Measurements from ENCODE around the gene NR2F2.
"Not testable (repeated sequence)": the region's sequence is repeated elsewhere in the genome, so short reads cannot be mapped to it uniquely, and the experiment has no call there.

NR2F2 gene

DNA sequence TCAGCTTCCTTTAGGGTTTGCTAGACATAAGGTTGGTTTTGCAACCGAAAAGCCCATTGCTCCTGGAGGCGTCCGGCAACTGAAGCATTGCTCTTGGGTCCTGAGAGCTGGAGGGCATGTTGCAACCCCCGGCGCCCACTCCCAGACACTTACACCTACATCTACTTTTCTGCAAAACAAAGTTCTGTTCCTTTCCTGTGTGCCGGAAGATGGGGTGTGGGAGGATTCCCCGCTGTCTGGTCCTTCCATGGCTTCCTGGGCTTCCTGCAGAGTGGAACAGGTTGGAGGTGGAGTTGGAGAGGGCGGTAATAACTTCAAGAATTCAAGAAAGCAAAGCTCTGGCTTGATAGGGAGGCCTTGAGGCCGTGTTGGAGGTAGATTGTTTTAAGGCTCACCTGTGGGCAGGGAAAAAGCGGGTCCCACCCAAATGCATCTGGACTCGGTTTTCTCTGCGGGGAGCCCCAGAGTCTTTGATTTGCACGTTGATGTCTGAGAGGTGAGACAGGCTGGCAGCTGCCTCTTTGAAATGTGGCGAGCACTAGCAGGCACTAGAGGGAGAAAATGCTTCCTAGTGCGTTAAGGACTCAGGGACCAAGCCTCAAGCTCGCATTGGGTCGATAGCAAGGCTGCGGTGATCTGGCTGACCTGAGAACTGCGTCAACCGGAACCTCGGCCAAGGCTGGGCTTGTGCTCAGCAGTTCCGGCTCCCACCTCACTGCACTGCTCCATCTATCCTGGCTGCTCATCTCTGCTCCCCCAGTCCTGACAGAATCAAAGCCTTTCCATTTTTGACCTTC is 39.5 kb downstream of the NR2F2 start:
- DNase-seq: no peak

DNA sequence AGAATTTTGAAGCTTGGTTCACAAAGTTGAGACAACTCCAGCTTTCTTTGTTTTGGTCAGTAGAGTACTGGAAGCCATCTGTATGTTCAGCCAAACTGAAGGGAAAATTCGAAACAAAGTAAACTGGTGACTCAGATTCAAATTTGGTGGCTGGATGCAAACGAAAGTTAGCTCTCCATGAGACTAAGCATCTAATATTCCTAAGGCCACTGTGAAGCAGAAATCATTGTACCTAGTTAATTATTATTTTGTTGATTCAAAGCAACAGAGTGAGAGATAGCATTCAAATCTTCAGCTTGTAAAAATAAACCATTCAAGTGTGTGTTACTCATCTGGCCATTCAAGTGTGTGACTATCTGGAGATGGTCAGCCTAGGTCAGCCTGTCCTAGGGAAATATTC is 42.1 kb downstream of the NR2F2 start:
- no peak for DNase-seq

GRCh38 chr15:96374499-96374898 is 44.0 kb downstream of the NR2F2 start:
- DNase-seq: no peak

DNA sequence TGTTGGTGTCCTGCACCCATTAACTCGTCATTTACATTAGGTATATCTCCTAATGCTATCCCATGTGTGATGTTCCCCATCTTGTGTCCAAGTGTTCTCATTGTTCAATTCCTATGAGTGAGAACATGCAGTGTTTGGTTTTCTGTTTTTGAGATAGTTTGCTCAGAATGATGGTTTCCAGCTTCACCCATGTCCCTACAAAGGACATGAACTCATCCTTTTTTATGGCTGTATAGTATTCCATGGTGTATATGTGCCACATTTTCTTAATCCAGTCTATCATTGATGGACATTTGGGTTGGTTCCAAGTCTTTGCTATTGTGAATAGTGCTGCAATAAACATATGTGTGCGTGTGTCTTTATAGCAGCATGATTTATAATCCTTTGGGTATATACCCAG is 49.1 kb downstream of the NR2F2 start:
- DNase-seq: not testable (repeated sequence)

GRCh38 chr15:96381463-96381862 is 51.0 kb downstream of the NR2F2 start:
- no peak for DNase-seq

- no peak for DNase-seq
Measured at GRCh38 chr15:96385195-96385594, 54.7 kb downstream of the NR2F2 start.

- DNase-seq: no peak
Measured at GRCh38 chr15:96388673-96389072, 58.2 kb downstream of the NR2F2 start.
